Ramos (cell line): ENCODE results near the gene ZBTB22.

Experiments used
- in situ Hi-C: fragments of 300-500 bp; cut with MboI; formaldehyde crosslinking; loops from one replicate; pipeline ENCODE4 v1.14.3; 2022; ENCODE audit warnings: low sequenced_read_pairs; ENCODE audit not compliant: unreplicated experiment

Gene ZBTB22

DNA sequence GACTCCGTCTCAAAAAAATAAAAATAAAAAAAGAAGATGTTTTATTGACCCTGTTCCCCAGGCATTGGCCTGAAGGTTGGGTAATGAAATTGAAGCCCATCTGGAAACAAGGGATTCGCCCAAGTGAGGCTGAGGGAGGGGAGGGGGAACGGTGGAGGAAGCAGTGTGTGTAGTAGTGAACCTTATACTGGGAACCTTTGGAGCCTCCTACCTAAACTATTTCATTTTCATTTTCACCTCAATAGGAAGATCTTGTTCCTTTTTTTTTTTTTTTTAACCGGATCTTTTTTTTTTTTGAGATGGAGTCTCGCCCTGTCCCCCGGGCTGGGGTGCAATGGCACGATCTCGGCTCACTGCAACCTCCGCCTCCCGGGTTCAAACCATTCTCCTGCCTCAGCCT, 13.2 kb upstream of the ZBTB22 start:
- in situ Hi-C loops, result no loop called here

GRCh38 chr6:33329058-33329457, 11.5 kb upstream of the ZBTB22 start:
- in situ Hi-C loops, result no loop called here

- in situ Hi-C loops, result no loop called here
Observed at GRCh38 chr6:33324125-33324524, 6.6 kb upstream of the ZBTB22 start.

DNA sequence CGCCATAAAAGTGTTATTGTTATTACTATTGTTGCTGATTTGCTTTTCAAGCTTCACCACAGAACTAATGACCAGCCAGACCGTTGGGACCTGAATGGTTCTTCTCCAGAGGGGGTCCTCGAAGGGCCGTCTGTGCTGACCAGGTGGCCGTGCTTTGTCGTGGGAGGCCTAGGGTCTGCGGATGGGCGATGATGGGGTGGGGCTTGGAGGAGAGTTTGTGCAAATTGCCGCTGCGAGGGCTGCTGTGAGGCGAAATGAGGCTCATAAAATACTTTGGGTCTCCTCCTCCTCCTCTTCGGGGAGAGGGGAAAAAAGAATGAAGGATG, 6.0 kb upstream of the ZBTB22 start:
- in situ Hi-C loops, result no loop called here

- in situ Hi-C loops, result no loop called here
Observed at GRCh38 chr6:33321227-33321626, 3.7 kb upstream of the ZBTB22 start.

- in situ Hi-C loops, result no loop called here
Observed at GRCh38 chr6:33320315-33321181, 3.0 kb upstream of the ZBTB22 start.

GRCh38 chr6:33319939-33320314, 2.4 kb upstream of the ZBTB22 start:
- in situ Hi-C loops, result no loop called here

GRCh38 chr6:33318426-33319073, 1.0 kb upstream of the ZBTB22 start:
- in situ Hi-C loops, result no loop called here

DNA sequence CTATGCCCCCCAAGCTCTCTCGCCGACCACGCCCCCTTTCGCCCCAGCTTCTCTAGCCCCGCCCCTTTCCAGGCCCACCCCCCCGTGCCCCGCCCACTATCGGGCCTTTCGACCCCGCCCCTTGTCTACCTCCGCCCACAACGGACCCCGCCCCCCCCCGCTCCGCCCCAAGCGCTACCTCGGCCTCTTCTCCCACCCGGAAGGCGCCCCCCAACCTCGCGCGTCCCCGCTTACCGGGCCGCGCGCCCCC, 200 bp downstream of the ZBTB22 start:
- in situ Hi-C loops, result no loop called here

DNA sequence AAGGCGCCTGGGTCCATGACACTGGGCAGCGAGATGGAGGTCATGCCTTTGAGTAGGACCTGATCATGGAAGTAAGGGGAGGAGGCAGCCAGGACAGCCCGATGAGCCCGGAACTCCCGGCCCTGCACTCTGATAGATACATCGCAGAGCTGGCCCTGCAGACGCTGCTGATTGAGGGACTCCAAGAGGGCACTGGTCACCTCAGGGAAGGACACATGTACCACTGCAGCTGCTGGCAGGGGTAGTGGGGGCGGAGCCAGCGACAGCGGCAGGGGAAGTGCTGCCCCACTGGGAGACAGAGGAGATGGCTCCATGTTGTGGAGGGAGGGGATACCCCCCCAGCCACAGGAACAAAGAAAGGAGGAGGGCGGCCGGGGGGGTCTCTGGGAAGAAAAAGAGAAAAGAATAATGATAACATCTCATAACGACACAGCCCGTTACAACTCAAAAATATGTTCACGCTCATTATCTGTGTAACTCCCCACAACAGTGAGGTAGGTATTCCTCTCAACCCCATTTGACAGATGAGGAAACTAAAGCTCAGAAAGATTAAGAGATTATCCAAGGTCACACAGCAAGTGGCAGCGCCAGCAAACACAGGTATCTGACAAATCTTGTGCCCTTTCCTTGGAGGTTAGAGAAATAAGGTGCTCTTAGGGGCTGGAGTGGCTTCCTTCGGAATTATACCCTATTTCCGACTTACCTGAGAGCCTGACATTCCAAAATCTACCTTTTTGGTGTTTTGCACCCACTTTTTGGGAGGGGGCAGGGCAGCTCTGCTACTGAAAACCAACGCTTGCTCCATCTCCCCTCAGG, 733 bp downstream of the ZBTB22 start:
- in situ Hi-C loops, result no loop called here

DNA sequence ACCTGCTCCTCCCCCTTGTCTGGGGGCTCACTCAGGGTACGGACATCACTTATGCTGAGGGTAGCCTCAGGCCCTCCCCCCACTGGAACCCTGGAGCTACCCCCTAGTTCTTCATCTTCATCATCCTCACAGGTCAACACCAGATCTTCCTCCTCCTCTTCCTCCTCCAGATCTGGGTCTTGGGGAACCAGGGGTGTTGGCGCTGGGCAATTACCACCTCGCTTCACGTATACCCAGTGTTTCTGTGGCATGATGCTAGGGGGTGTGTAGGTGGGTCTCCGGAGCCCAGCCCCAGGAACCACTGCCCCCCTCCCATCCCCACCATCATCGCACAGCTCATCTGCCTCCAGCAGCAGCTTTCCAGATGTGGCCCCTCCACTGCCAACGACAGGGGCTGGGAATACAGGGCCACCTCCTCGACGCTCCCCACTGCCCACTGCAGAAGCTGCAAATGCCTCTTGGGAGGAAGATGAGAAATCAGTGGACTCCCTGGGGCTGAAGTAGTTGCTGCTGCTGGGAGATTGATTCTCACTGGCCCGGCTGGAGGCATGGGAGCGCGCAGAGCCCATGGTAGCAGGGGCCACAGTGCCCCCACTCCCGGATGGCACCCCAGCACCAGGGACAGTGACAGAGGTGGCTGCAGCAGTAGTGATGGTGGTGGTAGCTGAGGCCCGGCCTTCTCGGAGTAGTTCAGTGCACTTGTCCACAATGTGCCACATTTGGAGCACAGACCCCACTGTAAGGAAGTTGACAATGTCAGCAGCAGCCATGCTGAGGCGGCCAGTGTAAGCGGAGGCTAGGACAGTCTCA, 1.5 kb downstream of the ZBTB22 start:
- in situ Hi-C loops, result no loop called here

- in situ Hi-C loops, result no loop called here
Observed at GRCh38 chr6:33314943-33315792, 2.4 kb downstream of the ZBTB22 start.

GRCh38 chr6:33314515-33314942, 3.0 kb downstream of the ZBTB22 start:
- in situ Hi-C loops, result no loop called here

GRCh38 chr6:33313709-33314514, 3.6 kb downstream of the ZBTB22 start, which contains the start of gene TAPBP:
TSS of gene TAPBP (minus strand) at chr6:33314078. CDS start at chr6:33314041, 37 bp downstream.
- in situ Hi-C loops, result no loop called here

DNA sequence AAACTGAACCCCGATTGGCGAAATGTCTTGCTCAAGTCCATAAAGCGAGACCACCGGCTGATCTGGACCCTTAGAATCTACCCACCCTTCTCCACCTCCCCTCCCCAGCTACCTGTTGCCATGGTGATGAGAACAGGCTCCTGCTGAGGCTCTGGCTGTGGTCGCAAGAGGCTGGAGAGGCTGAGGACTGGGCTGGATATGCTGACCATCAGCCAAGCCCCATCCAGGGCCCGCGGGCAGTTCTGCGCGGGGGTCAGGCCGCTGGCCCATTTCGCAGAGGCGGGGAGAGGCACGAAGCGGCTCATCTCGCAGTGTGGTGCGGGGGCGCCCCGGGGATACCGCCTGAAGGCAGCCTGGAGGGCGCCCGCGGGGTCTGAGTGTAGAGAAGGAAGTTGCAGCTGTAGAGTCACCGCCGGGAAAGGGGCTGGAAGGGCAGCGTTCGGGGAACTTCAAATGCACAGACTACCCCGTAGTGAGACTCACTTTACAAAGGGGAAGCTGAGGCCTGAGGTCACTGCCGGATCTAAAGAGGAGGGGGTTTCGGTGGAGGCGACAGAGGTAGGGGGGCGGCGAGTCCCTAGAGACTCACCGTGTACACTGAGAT, 4.3 kb downstream of the ZBTB22 start:
- in situ Hi-C loops, result no loop called here

GRCh38 chr6:33312361-33313104, 5.0 kb downstream of the ZBTB22 start:
- in situ Hi-C loops, result no loop called here

DNA sequence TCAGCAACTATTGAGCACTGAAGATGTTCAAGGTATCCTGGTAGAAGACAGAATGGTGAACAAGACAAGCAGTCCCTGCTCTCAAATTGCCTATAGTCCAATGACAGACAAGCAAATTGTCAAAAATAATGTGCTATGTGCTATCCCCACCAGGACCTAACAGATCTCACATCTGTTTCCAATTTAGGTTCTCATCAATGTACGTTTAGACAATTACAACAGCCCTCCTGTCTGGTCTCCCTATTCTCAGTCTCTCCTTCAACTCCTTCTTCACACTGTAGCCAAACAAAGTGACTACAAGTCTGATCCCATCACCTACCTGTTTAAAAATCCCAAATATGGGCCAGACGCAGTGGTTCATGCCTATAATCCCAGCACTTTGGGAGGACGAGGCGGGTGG, 11.2 kb downstream of the ZBTB22 start:
- in situ Hi-C loops, result no loop called here

GRCh38 chr6:33305052-33305451, 12.5 kb downstream of the ZBTB22 start:
- in situ Hi-C loops, result no loop called here
